LoVo (cell line): Measurements from ENCODE around the gene RPL36.
"Not testable (repeated sequence)": the region's sequence is repeated elsewhere in the genome, so short reads cannot be mapped to it uniquely, and the experiment has no call there.

Experiments
- DNase-seq: peaks from one replicate; pipeline ENCODE4 v3.0.0-alpha.2; 2016; ENCODE audit warnings: low spot score

RPL36 gene

DNA sequence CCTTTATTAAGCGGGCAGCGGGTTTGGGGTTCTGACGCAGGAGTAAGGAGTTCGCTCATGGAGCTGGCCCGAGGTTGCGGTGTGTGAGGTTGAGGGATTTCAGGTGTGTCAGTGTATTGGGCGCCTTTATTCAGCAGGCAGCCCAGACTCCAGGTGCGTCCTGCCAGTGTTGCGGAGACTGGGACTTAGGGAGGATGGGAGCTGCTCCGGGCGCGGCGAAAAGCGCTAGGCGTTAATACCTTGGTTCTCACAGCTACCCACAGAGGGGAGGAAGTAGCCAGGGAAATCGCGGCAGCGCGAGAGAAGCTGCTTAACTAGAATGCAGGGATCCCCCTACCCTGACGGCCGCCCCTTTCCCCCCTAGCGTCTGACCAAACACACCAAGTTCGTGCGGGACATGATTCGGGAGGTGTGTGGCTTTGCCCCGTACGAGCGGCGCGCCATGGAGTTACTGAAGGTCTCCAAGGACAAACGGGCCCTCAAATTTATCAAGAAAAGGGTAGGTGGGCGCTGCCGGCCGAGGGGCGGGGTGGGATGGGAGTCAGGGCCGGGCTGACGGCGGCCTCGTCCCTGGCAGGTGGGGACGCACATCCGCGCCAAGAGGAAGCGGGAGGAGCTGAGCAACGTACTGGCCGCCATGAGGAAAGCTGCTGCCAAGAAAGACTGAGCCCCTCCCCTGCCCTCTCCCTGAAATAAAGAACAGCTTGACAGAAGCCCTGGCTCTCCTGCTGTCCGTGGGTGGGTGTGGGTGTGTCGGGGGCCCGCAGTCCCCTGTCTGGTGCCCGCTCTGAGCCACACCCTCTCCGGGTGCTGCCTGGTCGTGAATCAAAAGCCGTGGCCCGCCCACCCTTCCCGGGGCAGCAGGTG is 1.1 kb downstream of the RPL36 start:
- DNase-seq, result peak; percentile 40

DNA sequence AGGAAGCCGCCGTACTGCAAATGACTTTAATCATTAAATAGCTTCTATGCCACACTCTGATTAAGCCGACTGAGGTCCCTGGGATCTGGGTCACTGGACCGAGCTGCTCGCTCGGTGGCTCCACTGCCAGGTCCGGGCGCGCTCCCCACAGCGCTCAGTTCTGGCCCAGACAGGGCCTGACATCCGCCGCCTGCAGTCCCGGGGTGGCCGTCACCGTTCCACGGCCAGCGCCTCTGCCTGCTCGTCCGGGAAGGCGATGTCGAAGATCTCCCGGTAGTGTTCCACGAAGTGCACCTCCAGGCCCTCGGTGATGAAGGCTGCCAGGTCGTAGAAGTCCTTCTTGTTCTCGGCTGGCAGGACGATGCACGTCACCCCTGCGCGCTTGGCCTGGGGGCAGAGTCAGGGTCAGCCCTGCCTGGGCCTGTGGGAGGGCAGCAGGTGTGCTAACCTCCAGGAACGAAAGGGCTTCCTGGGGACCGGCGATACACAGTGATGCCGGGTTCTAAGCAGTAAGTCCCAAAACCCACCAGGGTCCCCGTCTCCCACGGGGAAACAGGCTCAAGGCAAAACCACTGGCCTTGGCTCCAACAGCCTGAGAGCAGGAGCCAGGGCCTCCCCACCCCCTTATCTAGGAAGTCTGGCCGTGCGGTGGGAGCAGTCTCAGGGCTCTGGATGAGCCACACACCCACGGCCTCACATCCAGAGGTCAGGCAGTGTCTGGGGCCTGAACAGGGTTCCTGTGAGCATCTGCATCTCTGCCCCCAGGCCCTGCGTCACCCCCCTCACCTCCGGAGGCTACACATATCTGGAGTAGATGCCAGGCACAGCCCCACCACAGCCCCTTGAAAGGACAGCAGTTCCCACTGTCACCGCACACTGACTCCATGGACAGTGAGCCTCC is 2.0 kb downstream of the RPL36 start:
- DNase-seq, result no peak

DNA sequence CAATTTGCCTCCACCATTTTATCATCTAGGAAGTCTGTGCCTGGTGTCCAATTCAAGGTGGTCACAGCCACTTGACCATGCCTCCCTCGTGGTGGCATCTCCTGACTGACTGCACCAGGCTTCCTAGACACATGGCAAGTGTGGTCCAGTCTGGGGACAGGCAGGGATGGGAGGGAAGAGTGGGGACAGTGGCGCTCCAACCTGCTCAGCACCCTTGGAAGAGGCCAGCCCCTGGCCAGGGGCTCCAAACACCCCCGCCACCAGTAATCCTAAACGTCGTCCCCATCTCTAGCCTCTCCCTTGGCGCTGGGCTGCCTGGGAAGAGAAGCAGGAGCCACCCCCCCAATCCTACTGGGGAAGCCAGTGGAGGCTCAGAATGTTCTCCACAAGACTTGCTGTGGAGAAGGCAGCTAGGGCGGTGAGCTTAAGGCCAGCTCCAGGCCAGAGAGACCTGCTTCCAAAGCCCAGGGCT is 2.7 kb downstream of the RPL36 start:
- DNase-seq, result no peak

GRCh38 chr19:5693195-5694166 is 3.4 kb downstream of the RPL36 start:
- DNase-seq, result no peak

- no peak for DNase-seq
These were observed 4.3 kb downstream of the RPL36 start for GRCh38 chr19:5694167-5694955.

DNA sequence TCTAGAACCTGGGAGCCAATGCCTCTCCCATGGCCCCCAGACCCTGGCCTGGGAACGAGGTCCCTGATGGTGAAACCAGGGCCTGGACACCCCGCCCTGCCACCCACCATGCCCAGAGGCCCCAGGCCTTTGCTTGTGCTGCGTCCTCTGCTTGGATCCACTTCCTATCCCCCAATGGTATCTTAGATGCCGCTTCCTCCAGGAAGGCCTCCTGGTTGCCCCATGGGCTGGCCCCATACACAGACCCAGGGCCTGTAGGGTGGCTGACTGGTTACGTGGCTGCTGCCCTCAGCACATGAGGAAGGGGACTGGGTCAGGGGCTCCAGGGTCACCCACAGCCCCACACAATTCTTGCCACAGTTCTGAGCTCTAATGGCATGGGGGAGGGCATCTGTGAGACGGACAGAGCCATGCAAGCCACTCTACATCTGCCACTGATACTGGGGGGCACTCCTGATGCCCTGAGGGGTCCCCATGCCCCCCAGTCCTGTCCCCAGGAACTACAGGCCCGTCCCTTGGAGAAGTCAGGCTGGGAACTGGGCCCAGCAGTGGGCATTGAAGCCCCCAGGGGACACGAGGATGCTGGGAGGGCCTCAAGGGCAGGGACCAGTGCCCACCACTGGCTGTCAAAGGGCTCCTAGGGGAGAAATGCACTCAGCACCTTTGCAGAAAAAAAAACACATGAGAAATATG is 5.0 kb downstream of the RPL36 start:
- no peak for DNase-seq

DNA sequence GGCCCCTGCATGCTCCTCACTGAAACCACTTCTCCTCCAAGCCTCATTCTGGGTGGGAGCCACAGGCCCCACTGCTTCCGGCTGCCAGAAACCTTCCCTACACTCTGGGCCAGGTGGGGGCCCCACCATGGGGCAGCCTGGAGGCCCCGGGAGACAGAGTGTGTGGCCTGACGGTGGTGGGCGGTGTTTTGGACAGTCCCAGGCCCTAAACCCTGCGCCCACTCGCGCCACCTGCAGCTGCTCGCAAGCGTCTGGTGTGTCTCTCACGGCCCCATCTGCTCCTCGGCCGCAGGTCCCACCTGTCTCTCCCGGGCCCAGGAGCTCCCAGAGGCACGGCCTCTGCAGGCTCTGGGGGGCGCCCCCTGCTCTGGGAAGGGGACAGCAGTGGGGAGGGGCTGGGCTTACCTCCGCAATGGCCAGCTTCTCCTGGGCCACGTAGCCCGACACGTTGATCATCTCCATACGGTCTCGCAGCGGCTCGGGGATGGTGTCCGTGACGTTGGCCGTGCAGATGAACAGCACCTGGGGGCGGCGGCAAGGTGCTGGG is 5.6 kb downstream of the RPL36 start:
- DNase-seq, result no peak

DNA sequence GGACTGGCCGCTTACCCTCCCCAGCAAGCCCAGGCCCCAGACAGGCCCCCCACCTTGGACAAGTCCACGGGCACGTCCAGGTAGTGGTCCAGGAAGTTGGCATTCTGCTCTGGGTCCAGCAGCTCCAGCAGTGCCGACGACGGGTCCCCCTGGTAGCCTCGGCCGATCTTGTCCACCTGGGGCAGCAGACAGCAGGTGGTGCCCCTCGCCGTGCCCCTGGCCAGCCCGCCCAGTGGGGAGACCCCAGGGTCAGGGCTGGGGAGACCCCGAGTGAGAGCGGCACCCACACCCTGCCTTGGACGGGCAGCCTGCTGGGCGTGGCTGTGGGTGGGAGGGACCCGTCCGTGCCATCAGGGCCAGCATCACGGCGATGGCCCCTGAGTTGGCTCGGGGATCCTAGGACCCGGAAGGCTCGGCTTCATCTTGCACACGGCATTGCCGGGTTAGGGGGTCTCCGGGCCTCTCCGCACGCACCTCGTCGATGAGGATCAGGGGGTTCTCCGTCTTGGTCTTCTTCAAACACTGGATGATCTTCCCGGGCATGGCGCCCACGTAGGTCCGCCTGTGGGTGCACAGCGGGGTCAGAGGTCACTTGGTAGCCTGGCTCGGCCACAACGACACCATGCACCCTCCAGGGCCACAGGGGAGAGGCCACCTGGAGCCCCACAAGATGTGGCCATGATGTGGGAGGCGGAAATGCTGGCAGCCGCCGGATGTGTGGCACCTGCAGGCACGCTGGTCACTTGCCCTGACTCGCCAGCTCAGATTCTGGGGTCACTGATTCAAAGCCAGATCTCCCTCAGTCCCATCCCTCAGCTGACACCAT is 6.3 kb downstream of the RPL36 start:
- no peak for DNase-seq

DNA sequence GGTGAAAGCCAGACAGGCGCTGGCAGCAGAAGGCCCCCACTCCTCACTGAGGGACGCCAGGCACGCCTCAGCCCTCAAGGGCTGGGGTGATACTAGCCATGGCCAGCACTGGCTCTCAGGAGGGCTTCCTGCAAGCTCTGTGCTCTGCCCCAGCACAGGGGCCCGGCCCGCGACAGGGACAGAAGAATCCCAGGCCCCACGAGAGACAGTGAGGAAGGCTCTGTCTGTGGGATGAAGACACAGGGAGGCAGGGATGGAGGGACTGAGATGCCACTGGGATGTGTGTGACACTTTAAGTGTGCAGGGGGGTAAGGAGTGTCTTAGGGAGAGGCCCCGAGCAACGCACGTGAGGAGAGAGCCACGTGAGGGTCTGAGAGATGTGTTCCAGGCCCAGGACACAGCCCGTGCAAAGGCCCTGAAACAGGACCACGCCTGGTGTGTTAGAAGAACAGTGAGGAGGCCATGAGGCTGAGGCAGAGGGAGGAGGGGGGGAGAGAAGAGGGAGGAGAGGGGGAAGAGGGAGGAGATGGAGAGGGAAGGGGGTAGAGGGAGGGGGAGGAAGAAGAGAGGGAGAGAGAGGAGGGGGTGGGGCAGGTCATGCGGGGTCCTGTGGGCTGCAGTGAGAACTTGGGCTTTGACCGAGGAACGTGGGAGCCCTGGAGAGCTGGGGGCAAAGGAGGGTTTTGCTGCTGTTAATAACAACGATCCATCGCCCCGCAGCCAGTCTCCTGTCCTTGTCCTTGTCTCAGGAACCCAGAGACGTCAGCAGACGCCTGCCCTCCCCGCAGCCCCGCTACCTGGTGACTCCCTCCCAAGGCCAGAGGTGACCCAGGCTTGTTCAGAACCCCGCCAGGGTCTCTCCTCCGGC is 7.2 kb downstream of the RPL36 start:
- no peak for DNase-seq

GRCh38 chr19:5697890-5698634 is 8.0 kb downstream of the RPL36 start:
- DNase-seq, result no peak

- no peak for DNase-seq
These were observed 8.7 kb downstream of the RPL36 start for GRCh38 chr19:5698635-5699422.

DNA sequence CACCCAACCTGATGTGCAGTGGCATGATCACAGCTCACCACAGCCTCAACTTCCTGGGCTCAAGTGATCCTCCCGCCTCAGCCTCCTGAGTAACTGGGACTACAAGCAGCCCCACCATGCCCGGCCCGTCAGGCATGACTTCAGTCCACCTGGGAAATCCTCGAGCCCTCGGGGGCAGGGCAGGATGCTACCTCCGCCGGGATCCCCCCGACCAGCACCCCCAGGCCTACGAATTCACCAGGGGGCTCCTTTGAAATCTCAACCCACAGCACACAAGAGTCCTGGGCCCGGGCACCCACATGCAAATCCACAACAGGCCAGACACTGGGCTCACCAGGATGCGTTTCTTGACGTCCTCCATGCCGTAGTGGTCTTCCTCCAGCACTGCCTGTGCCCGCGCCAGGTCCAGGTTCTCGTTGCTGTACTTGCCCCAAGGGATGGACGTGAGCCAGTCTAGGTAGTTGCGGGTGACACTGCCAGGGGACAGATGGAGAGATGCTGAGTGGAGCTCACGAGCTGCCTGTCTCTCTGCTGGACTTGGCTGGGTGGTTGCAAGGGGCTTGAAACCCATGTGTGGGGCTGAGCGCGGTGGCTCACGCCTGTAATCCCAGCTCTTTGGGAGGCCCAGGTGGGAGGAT is 10.5 kb downstream of the RPL36 start:
- DNase-seq, result no peak

GRCh38 chr19:5702053-5702410 is 11.9 kb downstream of the RPL36 start:
- DNase-seq, result not testable (repeated sequence)

DNA sequence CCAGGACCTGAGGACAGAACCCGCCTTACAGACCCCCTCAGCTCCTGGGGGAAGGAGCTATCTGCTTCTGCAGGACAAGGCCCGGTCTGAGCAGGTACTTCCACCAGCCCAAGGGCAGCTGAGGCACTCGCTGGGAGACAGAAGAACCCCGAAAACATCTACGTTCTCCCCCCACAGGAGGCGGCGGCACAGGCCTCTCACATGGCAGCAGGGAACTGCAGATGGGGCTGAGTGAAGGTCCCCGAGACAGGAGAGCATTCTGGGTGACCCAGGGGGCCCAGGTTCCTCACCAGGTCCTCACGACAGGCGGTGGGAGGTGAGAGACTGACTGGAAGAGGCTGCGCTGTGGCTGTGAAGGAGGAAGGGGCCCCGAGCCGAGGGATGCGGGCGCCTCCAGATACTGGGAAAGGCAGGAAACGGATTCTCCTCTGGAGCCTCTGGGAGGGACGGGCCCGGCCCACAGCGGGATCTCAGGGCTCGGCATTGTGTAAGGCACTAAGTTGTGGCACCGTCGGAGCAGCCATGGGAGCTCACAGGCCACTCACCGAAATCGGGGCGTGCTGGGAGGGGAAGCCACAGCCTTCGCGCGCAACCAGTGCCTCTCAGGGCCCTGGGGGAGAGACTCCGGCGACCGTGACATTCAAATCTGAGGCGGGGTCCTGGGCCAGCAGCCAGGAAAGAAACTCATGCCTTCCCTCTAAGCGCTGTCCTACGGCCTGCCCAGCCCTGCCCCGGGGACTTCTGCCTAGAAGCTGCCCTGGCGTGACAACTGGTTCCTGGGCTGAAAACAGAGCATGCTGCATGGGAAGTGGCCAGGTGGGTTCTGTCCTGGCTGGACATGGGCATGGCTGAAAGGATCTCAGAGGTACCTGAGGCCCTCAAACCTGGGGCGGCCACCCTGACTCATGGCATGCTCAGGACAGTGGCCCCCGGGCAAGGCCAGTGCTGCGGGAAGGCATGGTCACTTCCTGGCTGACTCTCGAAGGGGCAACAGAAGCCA is 14.0 kb downstream of the RPL36 start:
- no peak for DNase-seq

GRCh38 chr19:5705552-5705951 is 15.5 kb downstream of the RPL36 start:
- no peak for DNase-seq
